CD4-positive, alpha-beta T cell (primary cell): ENCODE results near the gene KSR2. TPM values are rescaled to one million over a fixed set of nuclear protein-coding genes. Genes with fewer than 3 reads are reported as not detected.

Experiments
- ATAC-seq: fragments of 200-7000 bp; cut with Tn5 transposase; one replicate; pipeline ENCODE4 v1.10.0; 2022; ENCODE audit warnings: mild to moderate bottlenecking; ENCODE audit not compliant: poor library complexity
- CTCF ChIA-PET: fragments of 350-600 bp; sonication (Branson Sonifier 250); formaldehyde crosslinking; loops from one replicate; lab custom pipeline; 2021; ENCODE audit warnings: antibody characterized with exemption, inconsistent platforms; lab: Charles Lee
- POLR2A ChIA-PET: fragments of 350-600 bp; sonication (Branson Sonifier 250); formaldehyde crosslinking; loops from one replicate; lab custom pipeline; 2021; ENCODE audit warnings: antibody characterized with exemption, inconsistent platforms; lab: Charles Lee
- DNase-seq, 14 experiments: peaks; one replicate each; pipeline ENCODE4 v3.0.0-alpha.2; 2013 to 2020; ENCODE audit warnings: mixed read lengths in 2 of 14
- H3K27ac ChIP-seq, 2 donors: one replicate each; pipeline versions ENCODE4 v1.5.1 to v1.7.0; 2013; ENCODE audit warnings: low read length in 2 of 2, low read depth in 1 of 2, mild to moderate bottlenecking in 1 of 2
- H3K27me3 ChIP-seq, 2 experiments: 1 replicate in 1 of 2; 2 replicates in 1 of 2; pipeline versions ENCODE4 v1.6.1 to v1.7.0; 2013; ENCODE audit warnings: low read length in 2 of 2, control low read depth in 1 of 2, mild to moderate bottlenecking in 1 of 2, moderate library complexity in 1 of 2; ENCODE audit not compliant: insufficient read depth in 2 of 2, control insufficient read depth in 1 of 2
- H3K36me3 ChIP-seq: one replicate; pipeline ENCODE4 v1.6.1; 2013; ENCODE audit warnings: low read length, control low read depth; ENCODE audit not compliant: insufficient read depth
- H3K4me1 ChIP-seq: one replicate; pipeline ENCODE4 v1.6.1; 2013; ENCODE audit warnings: low read length, control low read depth; ENCODE audit not compliant: insufficient read depth
- H3K4me3 ChIP-seq: one replicate; pipeline ENCODE4 v1.5.1; 2013; ENCODE audit warnings: mild to moderate bottlenecking, low read length, moderate library complexity
- H3K9me3 ChIP-seq, 2 experiments: 1 replicate in 1 of 2; 2 replicates in 1 of 2; pipeline versions ENCODE4 v1.6.1 to v1.7.0; 2013; ENCODE audit warnings: low read length in 2 of 2, mild to moderate bottlenecking in 2 of 2, control low read depth in 1 of 2, moderate library complexity in 1 of 2; ENCODE audit not compliant: control insufficient read depth in 1 of 2, insufficient read depth in 1 of 2
- H3K27ac Mint-ChIP-seq: one replicate; pipeline ENCODE4 v1.8.0; 2020; ENCODE audit warnings: mixed read lengths
- H3K27me3 Mint-ChIP-seq: one replicate; pipeline ENCODE4 v1.8.0; 2021; ENCODE audit warnings: mixed read lengths
- H3K36me3 Mint-ChIP-seq: one replicate; pipeline ENCODE4 v1.8.0; 2021; ENCODE audit warnings: low read depth, mixed read lengths
- H3K4me1 Mint-ChIP-seq: one replicate; pipeline ENCODE4 v1.8.0; 2021; ENCODE audit warnings: low read depth, mixed read lengths
- H3K4me3 Mint-ChIP-seq: one replicate; pipeline ENCODE4 v1.8.0; 2020; ENCODE audit warnings: mild to moderate bottlenecking, mixed read lengths
- H3K9me3 Mint-ChIP-seq: one replicate; pipeline ENCODE4 v1.8.0; 2020; ENCODE audit warnings: mixed read lengths
- CTCF ChIP-seq: fragments of 200-600 bp; IDR thresholded peaks from one replicate; pipeline ENCODE4 v1.8.0; 2022; ENCODE audit warnings: antibody characterized with exemption, mild to moderate bottlenecking
- intact Hi-C, 2 experiments: fragments of 100-400 bp; cut with DNase I in 1 of 2; cut with micrococcal nuclease in 1 of 2; formaldehyde crosslinking; loops; one replicate each; pipeline versions ENCODE4 v1.15.1 to v1.9.0; 2023 to 2025; cut with DNase I, micrococcal nuclease
- total RNA-seq, 174 experiments: library from RNA in 2 of 174; stranded (reverse) in 2 of 174; gene quantifications; one replicate each; pipeline ENCODE4 v1.2.3 and lab custom pipeline; 2021 to 2026

KSR2 gene
- total RNA-seq, 2 experiments from 2014 or later: 0.05 to 0.17 TPM

GRCh38 chr12:117718141-117718540 lies 250.6 kb downstream of the KSR2 start:
- Mint-ChIP-seq H3K27ac (no peak overlapping the region), H3K36me3 (no peaks in the 10 kb centered on the region), H3K9me3 (peaks cover 5% of the 10 kb centered on the region), H3K4me3 (no peak overlapping the region), H3K4me1 (no peaks in the 10 kb centered on the region), H3K27me3 (peaks cover 3% of the 10 kb centered on the region)
- no peak for TF ChIP-seq CTCF
- Histone ChIP-seq H3K4me3 (no peak overlapping the region), H3K27me3 (peaks cover 0 to 3% of the 10 kb centered on the region in 2 experiments), H3K9me3 (no peaks in the 10 kb centered on the region), H3K4me1 (no peaks in the 10 kb centered on the region), H3K27ac (no peak overlapping the region), H3K36me3 (no peaks in the 10 kb centered on the region)
- ATAC-seq (no peak), DNase-seq (no peak)
- intact Hi-C loops: no loop called here
- POLR2A ChIA-PET: no interaction called here
- CTCF ChIA-PET: no interaction called here

- no peaks in the 10 kb centered on the region for H3K36me3 ChIP-seq
- H3K4me1 Mint-ChIP-seq: no peaks in the 10 kb centered on the region
- ATAC-seq (no peak), DNase-seq (no peak)
- H3K27ac Mint-ChIP-seq: no peak overlapping the region
- H3K27ac ChIP-seq: no peak overlapping the region
- no peaks in the 10 kb centered on the region for H3K9me3 Mint-ChIP-seq
- H3K4me1 ChIP-seq: no peaks in the 10 kb centered on the region
- no peak overlapping the region for H3K4me3 Mint-ChIP-seq
- H3K27me3 ChIP-seq: peaks cover 0 to 3% of the 10 kb centered on the region in 2 experiments
- CTCF ChIA-PET: no interaction called here
- no peaks in the 10 kb centered on the region for H3K36me3 Mint-ChIP-seq
- POLR2A ChIA-PET: no interaction called here
- TF ChIP-seq CTCF: no peak
- H3K27me3 Mint-ChIP-seq: peaks cover 3% of the 10 kb centered on the region
- H3K4me3 ChIP-seq: no peak overlapping the region
- H3K9me3 ChIP-seq: no peaks in the 10 kb centered on the region
- intact Hi-C loops: no loop called here
These were observed 254.6 kb downstream of the KSR2 start for GRCh38 chr12:117714203-117714602.

GRCh38 chr12:117710121-117710520 lies 258.7 kb downstream of the KSR2 start:
- Mint-ChIP-seq H3K36me3 (no peaks in the 10 kb centered on the region), H3K27ac (no peak overlapping the region), H3K27me3 (no peaks in the 10 kb centered on the region), H3K4me3 (no peak overlapping the region), H3K4me1 (no peaks in the 10 kb centered on the region), H3K9me3 (no peaks in the 10 kb centered on the region)
- H3K4me1 ChIP-seq: no peaks in the 10 kb centered on the region
- intact Hi-C loops: no loop called here
- no peaks in the 10 kb centered on the region for H3K36me3 ChIP-seq
- no peaks in the 10 kb centered on the region for H3K27me3 ChIP-seq
- no peak for DNase-seq
- ChIA-PET POLR2A (no interaction called here), CTCF (no interaction called here)
- no peak overlapping the region for H3K27ac ChIP-seq
- no peaks in the 10 kb centered on the region for H3K9me3 ChIP-seq
- H3K4me3 ChIP-seq: no peak overlapping the region
- ATAC-seq: no peak
- no peak for TF ChIP-seq CTCF
